Pancreas (tissue), 10 donors: ENCODE data around the gene C10orf67. TPM values are rescaled to one million over a fixed set of nuclear protein-coding genes. Genes with fewer than 3 reads are reported as not detected.
"Not testable (repeated sequence)": the region's sequence is repeated elsewhere in the genome, so short reads cannot be mapped to it uniquely, and the experiment has no call there.

ENCODE experiments used
- ATAC-seq, 4 donors: fragments of 200-7000 bp; cut with Tn5 transposase; one replicate each; pipeline versions ENCODE4 v1.8.0 to v1.9.1; 2020; ENCODE audit warnings: mild to moderate bottlenecking in 4 of 4, moderate library complexity in 4 of 4
- DNase-seq, 6 donors: peaks; one replicate each; pipeline ENCODE4 v3.0.0-alpha.2; 2020
- FAIRE-seq: peaks from 2 replicates; lab custom pipeline; 2012; peaks lifted over from hg19 to GRCh38; lab: Jason Lieb, UNC
- H3K27ac ChIP-seq, 4 donors: fragments of 200-600 bp; sonication (generic); 1 replicate in 3 of 4; 2 replicates in 1 of 4; pipeline versions ENCODE4 v1.5.0 to v1.8.0; 2020
- H3K27me3 ChIP-seq, 4 donors: fragments of 200-600 bp; one replicate each; pipeline ENCODE4 v1.8.0; 2021
- H3K36me3 ChIP-seq, 3 donors: fragments of 200-600 bp; sonication (generic) in 1 of 3; one replicate each; pipeline versions ENCODE4 v1.5.0 to v1.8.0; 2020 to 2021
- H3K4me1 ChIP-seq, 3 donors: fragments of 200-600 bp; one replicate each; pipeline ENCODE4 v1.8.0; 2021
- H3K4me3 ChIP-seq, 4 donors: fragments of 200-600 bp; sonication (generic) in 2 of 4; one replicate each; pipeline versions ENCODE4 v1.5.0 to v1.8.0; 2020 to 2021
- H3K9me3 ChIP-seq, 4 donors: fragments of 200-600 bp; one replicate each; pipeline ENCODE4 v1.8.0; 2021
- CTCF ChIP-seq, 4 donors: fragments of 200-600 bp; sonication (generic) in 3 of 4; IDR thresholded peaks; one replicate each; pipeline versions ENCODE4 v1.5.0 to v1.8.0; 2021; ENCODE audit warnings: antibody characterized with exemption in 4 of 4
- WGBS, 2 donors: extraction: QIAGEN DNeasy Blood & Tissue Kit; methylation state at CpG; one replicate each; pipeline ENCODE4 v1.1.7; 2013; 5-methylcytosine and 5-hydroxymethylcytosine counted together
- intact Hi-C, 3 donors: fragments of 100-400 bp; cut with DNase I; formaldehyde crosslinking; loops; one replicate each; pipeline versions ENCODE4 v1.11.1 to v1.14.2; 2022
- polyA plus RNA-seq, 2 donors: library from polyadenylated mRNA; stranded (reverse); fragments of 200-250 nt; gene quantifications; one replicate each; pipeline ENCODE4 v1.2.3, GENCODE V29; 2013
- total RNA-seq, 6 donors: library from RNA; stranded (reverse); fragmentation: NEBNext Ultra II Directional in 4 of 6; extraction: Animal tissue kit (Norgen Biotek cat#: 25700) in 4 of 6; gene quantifications; one replicate each; pipeline versions ENCODE4 v1.2.1 to v1.2.4, GENCODE V29; 2021 to 2023
- donor health status: healthy with polysubstance abuse.
- donor health status: DM: no; HTN: no; CAD: no; lungs with moderate emphysema.
- donor health status: DM: no; HTN: no; CAD: no.
- donor health status: control.
- donor health status: control.
- donor health status: Bipolar disorder and iron deficiency.
- donor health status: DM: yes; HTN: yes; CAD: no.
- donor health status: DM: no; HTN: no; CAD: no.
- donor health status: DM: no; HTN: no; CAD: no.
- donor health status: DM: yes; HTN: yes; CAD: no.

C10orf67 gene
- total and polyA plus RNA-seq, 8 donors: 0.02 to 0.16 (median 0.08) TPM; not detected in 3

DNA sequence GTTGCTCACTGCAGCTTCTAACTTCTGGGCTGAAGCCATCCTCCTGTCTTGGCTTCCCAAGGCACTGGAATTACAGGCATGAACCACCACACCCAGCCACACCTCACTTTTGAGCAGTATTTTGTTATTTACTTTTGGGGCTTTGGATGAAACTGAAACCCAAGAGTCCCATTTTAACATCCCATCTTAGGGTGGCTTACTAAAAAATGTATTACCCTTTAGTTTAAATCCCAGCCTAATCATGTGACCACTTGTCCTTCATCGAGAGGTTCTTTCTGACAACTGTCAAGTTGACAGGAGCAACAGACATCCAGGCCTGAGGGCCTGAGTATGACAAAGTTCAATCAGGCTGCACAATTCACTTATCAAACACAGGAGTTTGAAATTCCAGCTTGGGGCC is 33.6 kb downstream of the C10orf67 start:
- intact Hi-C loops: loop anchor here in 1 of 3 donors (10.0 kb wide), 1 partner anchor 224 kb away; no protein-coding TSS in a partner anchor
- no peak overlapping the region for H3K4me3 ChIP-seq
- DNase-seq (no peak), ATAC-seq (no peak), FAIRE-seq (no peak)
- no peaks in the 10 kb centered on the region for H3K36me3 ChIP-seq
- no peaks in the 10 kb centered on the region for H3K9me3 ChIP-seq
- no peak overlapping the region for H3K27ac ChIP-seq
- WGBS, 2 donors: 88 to 93% methylated on average over 1 of the region's 1 CpG
- no peak for TF ChIP-seq CTCF (IDR thresholded peaks at IDR 0.05)
- H3K27me3 ChIP-seq: no peaks in the 10 kb centered on the region
- no peaks in the 10 kb centered on the region for H3K4me1 ChIP-seq

GRCh38 chr10:23310404-23310803 is 34.2 kb downstream of the C10orf67 start:
- intact Hi-C loops: loop anchor here in 1 of 3 donors (10.0 kb wide), 1 partner anchor 224 kb away; no protein-coding TSS in a partner anchor
- no peaks in the 10 kb centered on the region for H3K4me1 ChIP-seq
- H3K27me3 ChIP-seq: no peaks in the 10 kb centered on the region
- ATAC-seq (no peak), DNase-seq (no peak), FAIRE-seq (no peak)
- TF ChIP-seq CTCF (IDR thresholded peaks at IDR 0.05): no peak
- no peaks in the 10 kb centered on the region for H3K9me3 ChIP-seq
- H3K4me3 ChIP-seq: no peak overlapping the region
- H3K27ac ChIP-seq: no peak overlapping the region
- H3K36me3 ChIP-seq: no peaks in the 10 kb centered on the region
- 22 to 25% methylated on average over 1 of the region's 1 CpG for WGBS, 2 donors

GRCh38 chr10:23299961-23300360 is 44.6 kb downstream of the C10orf67 start:
- not testable (repeated sequence) for H3K4me1 ChIP-seq, H3K9me3 ChIP-seq, H3K36me3 ChIP-seq, DNase-seq, H3K27ac ChIP-seq, ATAC-seq, H3K27me3 ChIP-seq, H3K4me3 ChIP-seq, FAIRE-seq
- intact Hi-C loops: loop anchor here in 1 of 3 donors (10.0 kb wide), 1 partner anchor 135 kb away; no protein-coding TSS in a partner anchor
- WGBS, 2 donors: 90 to 91% methylated on average over 7 of the region's 7 CpGs

GRCh38 chr10:23294638-23295247 is 49.9 kb downstream of the C10orf67 start:
- peaks cover 0 to 7% (median 0%) of the 10 kb centered on the region in 3 donors for H3K4me1 ChIP-seq
- no peaks in the 10 kb centered on the region for H3K36me3 ChIP-seq
- TF ChIP-seq CTCF (IDR thresholded peaks at IDR 0.05): peak in 2 of 4 donors; percentile 24 to 33
- intact Hi-C loops: loop anchor here in 2 of 3 donors (5.0 to 10.0 kb wide), 2 partner anchors 130 to 137 kb away; no protein-coding TSS in a partner anchor
- DNase-seq (no peak), ATAC-seq (no peak), FAIRE-seq (no peak)
- no peak overlapping the region for H3K4me3 ChIP-seq
- WGBS, 2 donors: 45 to 48% methylated on average over 5 of the region's 5 CpGs
- no peaks in the 10 kb centered on the region for H3K9me3 ChIP-seq
- no peak overlapping the region for H3K27ac ChIP-seq
- no peaks in the 10 kb centered on the region for H3K27me3 ChIP-seq

DNA sequence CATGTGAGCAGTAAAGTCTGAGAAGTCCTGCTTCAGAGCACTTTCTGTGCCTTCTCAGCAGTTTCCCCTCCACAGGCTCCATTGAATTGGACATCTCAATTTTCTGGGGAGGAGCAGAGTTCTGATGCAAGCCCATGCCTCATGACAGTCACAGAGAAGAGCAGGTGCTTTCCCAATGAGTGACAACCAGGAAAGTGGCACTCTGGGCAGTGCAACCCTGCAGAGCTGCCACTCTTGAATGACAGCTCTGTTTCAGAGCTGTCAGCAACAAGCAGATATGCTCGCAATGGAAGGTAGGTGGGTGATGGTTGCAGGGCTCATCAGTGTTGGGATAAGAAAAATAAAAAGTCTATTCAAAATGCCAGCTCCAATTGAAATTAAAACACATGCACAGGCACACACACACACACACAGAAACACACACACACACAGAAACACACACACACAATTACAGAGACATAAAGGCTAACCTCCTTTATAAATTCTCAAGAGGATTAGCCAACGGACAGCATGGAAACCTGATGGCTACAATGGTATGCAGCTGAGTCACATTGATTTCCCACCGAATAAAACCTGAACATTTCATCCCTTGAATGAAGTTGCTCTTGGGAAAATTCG is 50.5 kb downstream of the C10orf67 start:
- no peak for ATAC-seq
- FAIRE-seq: no peak
- intact Hi-C loops: loop anchor here in 2 of 3 donors (5.0 to 10.0 kb wide), 2 partner anchors 129 to 137 kb away; no protein-coding TSS in a partner anchor
- H3K9me3 ChIP-seq: no peaks in the 10 kb centered on the region
- no peaks in the 10 kb centered on the region for H3K27me3 ChIP-seq
- H3K4me1 ChIP-seq: peaks cover 0 to 7% (median 0%) of the 10 kb centered on the region in 3 donors
- TF ChIP-seq CTCF (IDR thresholded peaks at IDR 0.05): no peak
- H3K36me3 ChIP-seq: no peaks in the 10 kb centered on the region
- no peak overlapping the region for H3K27ac ChIP-seq
- WGBS, 2 donors: 60 to 66% methylated on average over 4 of the region's 4 CpGs
- DNase-seq: no peak
- H3K4me3 ChIP-seq: no peak overlapping the region
